Nephron (organoid): ENCODE data around the gene TYROBP.

Experiments used
- H3K27ac Mint-ChIP-seq, 3 experiments: 2 replicates each; pipeline ENCODE4 v1.8.0; 2020; ENCODE audit warnings: mixed read lengths in 3 of 3, mild to moderate bottlenecking in 2 of 3, moderate library complexity in 1 of 3
- H3K27me3 Mint-ChIP-seq: 2 replicates; pipeline ENCODE4 v1.8.0; 2021; ENCODE audit warnings: low read depth, mild to moderate bottlenecking, moderate library complexity, mixed read lengths
- H3K36me3 Mint-ChIP-seq: 2 replicates; pipeline ENCODE4 v1.8.0; 2020; ENCODE audit warnings: low read depth, mixed read lengths
- H3K4me1 Mint-ChIP-seq: 2 replicates; pipeline ENCODE4 v1.8.0; 2020; ENCODE audit warnings: mixed read lengths
- H3K4me3 Mint-ChIP-seq, 3 experiments: 2 replicates each; pipeline ENCODE4 v1.8.0; 2020; ENCODE audit warnings: mild to moderate bottlenecking in 3 of 3, mixed read lengths in 3 of 3, moderate library complexity in 2 of 3
- H3K9me3 Mint-ChIP-seq: 2 replicates; pipeline ENCODE4 v1.8.0; 2020; ENCODE audit warnings: mixed read lengths
- CTCF ChIP-seq, 3 experiments: fragments of 200-600 bp; sonication (generic); IDR thresholded peaks; one replicate each; pipeline ENCODE4 v1.5.0; 2021; ENCODE audit warnings: antibody characterized with exemption in 3 of 3; ENCODE audit not compliant: unreplicated experiment in 3 of 3

The TYROBP gene

GRCh38 chr19:35928507-35928906 is 20.4 kb upstream of the TYROBP start:
- no peak for TF ChIP-seq CTCF (IDR thresholded peaks at IDR 0.05; ENCODE audit: unreplicated experiment in 3 of 3)

GRCh38 chr19:35925501-35925900 is 17.4 kb upstream of the TYROBP start:
- Mint-ChIP-seq H3K27ac (no peak overlapping the region), H3K9me3 (no peaks in the 10 kb centered on the region), H3K4me3 (no peak overlapping the region), H3K36me3 (no peaks in the 10 kb centered on the region), H3K27me3 (peaks cover 10% of the 10 kb centered on the region), H3K4me1 (no peaks in the 10 kb centered on the region)
- no peak for TF ChIP-seq CTCF (IDR thresholded peaks at IDR 0.05; ENCODE audit: unreplicated experiment in 3 of 3)

More at GRCh38 chr19:35928507-35928906, 20.4 kb upstream of the TYROBP start:
- Mint-ChIP-seq H3K4me1 (peaks cover 6% of the 10 kb centered on the region), H3K36me3 (no peaks in the 10 kb centered on the region), H3K27ac (no peak overlapping the region), H3K9me3 (no peaks in the 10 kb centered on the region), H3K27me3 (peaks cover 10% of the 10 kb centered on the region), H3K4me3 (no peak overlapping the region)

GRCh38 chr19:35921012-35921411 is 12.9 kb upstream of the TYROBP start:
- H3K4me1 Mint-ChIP-seq: no peaks in the 10 kb centered on the region
- TF ChIP-seq CTCF (IDR thresholded peaks at IDR 0.05; ENCODE audit: unreplicated experiment in 3 of 3): no peak
- H3K27ac Mint-ChIP-seq: no peak overlapping the region
- peaks cover 6% of the 10 kb centered on the region for H3K27me3 Mint-ChIP-seq
- no peaks in the 10 kb centered on the region for H3K9me3 Mint-ChIP-seq
- H3K36me3 Mint-ChIP-seq: no peaks in the 10 kb centered on the region
- no peak overlapping the region for H3K4me3 Mint-ChIP-seq

- H3K4me1 Mint-ChIP-seq: no peaks in the 10 kb centered on the region
- H3K4me3 Mint-ChIP-seq: no peak overlapping the region
- H3K9me3 Mint-ChIP-seq: no peaks in the 10 kb centered on the region
- no peaks in the 10 kb centered on the region for H3K36me3 Mint-ChIP-seq
- TF ChIP-seq CTCF (IDR thresholded peaks at IDR 0.05; ENCODE audit: unreplicated experiment in 3 of 3): no peak
- H3K27ac Mint-ChIP-seq: no peak overlapping the region
- no peaks in the 10 kb centered on the region for H3K27me3 Mint-ChIP-seq
These were observed 11.2 kb upstream of the TYROBP start for GRCh38 chr19:35919306-35919705.

GRCh38 chr19:35915443-35915842 is 7.3 kb upstream of the TYROBP start:
- no peaks in the 10 kb centered on the region for H3K9me3 Mint-ChIP-seq
- no peak for TF ChIP-seq CTCF (IDR thresholded peaks at IDR 0.05; ENCODE audit: unreplicated experiment in 3 of 3)
- no peaks in the 10 kb centered on the region for H3K4me1 Mint-ChIP-seq
- no peaks in the 10 kb centered on the region for H3K36me3 Mint-ChIP-seq
- no peak overlapping the region for H3K27ac Mint-ChIP-seq
- H3K27me3 Mint-ChIP-seq: no peaks in the 10 kb centered on the region
- no peak overlapping the region for H3K4me3 Mint-ChIP-seq

GRCh38 chr19:35913589-35913988 is 5.5 kb upstream of the TYROBP start:
- Mint-ChIP-seq H3K36me3 (no peaks in the 10 kb centered on the region), H3K27ac (no peak overlapping the region), H3K27me3 (peaks cover 4% of the 10 kb centered on the region), H3K4me3 (no peak overlapping the region), H3K4me1 (no peaks in the 10 kb centered on the region), H3K9me3 (no peaks in the 10 kb centered on the region)
- no peak for TF ChIP-seq CTCF (IDR thresholded peaks at IDR 0.05; ENCODE audit: unreplicated experiment in 3 of 3)
